Omental fat pad (tissue), 4 donors: ENCODE measurements around the gene ITSN1. TPM values are rescaled to one million over a fixed set of nuclear protein-coding genes. Genes with fewer than 3 reads are reported as not detected.
A peak's percentile ranks its signal among the peaks of the same experiment; 100 is the strongest.

ENCODE experiments used
- ATAC-seq: fragments of 150-250 bp; one replicate; pipeline ENCODE4 v1.9.1; 2016; ENCODE audit warnings: mild to moderate bottlenecking, moderate library complexity; ENCODE audit not compliant: low FRiP score
- DNase-seq: peaks from one replicate; pipeline ENCODE4 v3.0.0-alpha.2; 2019; ENCODE audit warnings: low spot score
- CTCF ChIP-seq, 3 donors: fragments of 450-650 bp; IDR thresholded peaks; one replicate each; pipeline ENCODE4 v1.5.1; 2016 to 2017; ENCODE audit warnings: antibody characterized with exemption in 3 of 3, mild to moderate bottlenecking in 3 of 3, moderate library complexity in 2 of 3
- total RNA-seq, 4 donors: library from RNA; depleted of rRNA; stranded (reverse); fragments of >200 nt; gene quantifications; one replicate each; pipeline ENCODE4 v1.1.0, GENCODE V29; 2016

ITSN1 gene
- total RNA-seq, 4 donors from 2014 or later, result 71.4 to 248 (median 151) TPM

GRCh38 chr21:33680870-33681269, 38.6 kb downstream of the ITSN1 start:
- ATAC-seq, result no peak

GRCh38 chr21:33682992-33683627, 40.8 kb downstream of the ITSN1 start:
- DNase-seq, result no peak
- peak; percentile 89 for ATAC-seq
- no peak for TF ChIP-seq CTCF (IDR thresholded peaks at IDR 0.05)

More at GRCh38 chr21:33680870-33681269, 38.6 kb downstream of the ITSN1 start:
- no peak for DNase-seq
- no peak for TF ChIP-seq CTCF (IDR thresholded peaks at IDR 0.05)

GRCh38 chr21:33684068-33684467, 41.8 kb downstream of the ITSN1 start:
- TF ChIP-seq CTCF (IDR thresholded peaks at IDR 0.05), result no peak
- DNase-seq, result no peak
- no peak for ATAC-seq

GRCh38 chr21:33684923-33685560, 42.7 kb downstream of the ITSN1 start:
- no peak for ATAC-seq
- no peak for DNase-seq
- no peak for TF ChIP-seq CTCF (IDR thresholded peaks at IDR 0.05)

GRCh38 chr21:33685613-33686197, 43.4 kb downstream of the ITSN1 start:
- no peak for TF ChIP-seq CTCF (IDR thresholded peaks at IDR 0.05)
- DNase-seq (no peak), ATAC-seq (no peak)

- no peak for ATAC-seq
- no peak for TF ChIP-seq CTCF (IDR thresholded peaks at IDR 0.05)
- DNase-seq, result no peak
Measured at GRCh38 chr21:33686386-33686785, 44.1 kb downstream of the ITSN1 start.

GRCh38 chr21:33687634-33688033, 45.3 kb downstream of the ITSN1 start:
- DNase-seq, result no peak
- no peak for TF ChIP-seq CTCF (IDR thresholded peaks at IDR 0.05)

More at GRCh38 chr21:33687634-33688033, 45.3 kb downstream of the ITSN1 start:
- no peak for ATAC-seq
